ENCODE data around the gene EIF4E.

Gene EIF4E

GRCh38 chr4:98966926-98967325 is 38.0 kb upstream of the EIF4E start:
- H3K27me3 Mint-ChIP-seq (ENCODE audit: low read depth, poor library complexity) = peaks cover 3% of the 10 kb centered on the region
- no peak overlapping the region for H3K27ac Mint-ChIP-seq
- no peak for DNase-seq
- no peaks in the 10 kb centered on the region for H3K9me3 Mint-ChIP-seq
- H3K4me3 Mint-ChIP-seq = no peak overlapping the region
- peaks cover 20% of the 10 kb centered on the region for H3K4me1 Mint-ChIP-seq
- no peaks in the 10 kb centered on the region for H3K36me3 Mint-ChIP-seq (ENCODE audit: low read depth)
- no peak for TF ChIP-seq CTCF (IDR thresholded peaks at IDR 0.05)

DNA sequence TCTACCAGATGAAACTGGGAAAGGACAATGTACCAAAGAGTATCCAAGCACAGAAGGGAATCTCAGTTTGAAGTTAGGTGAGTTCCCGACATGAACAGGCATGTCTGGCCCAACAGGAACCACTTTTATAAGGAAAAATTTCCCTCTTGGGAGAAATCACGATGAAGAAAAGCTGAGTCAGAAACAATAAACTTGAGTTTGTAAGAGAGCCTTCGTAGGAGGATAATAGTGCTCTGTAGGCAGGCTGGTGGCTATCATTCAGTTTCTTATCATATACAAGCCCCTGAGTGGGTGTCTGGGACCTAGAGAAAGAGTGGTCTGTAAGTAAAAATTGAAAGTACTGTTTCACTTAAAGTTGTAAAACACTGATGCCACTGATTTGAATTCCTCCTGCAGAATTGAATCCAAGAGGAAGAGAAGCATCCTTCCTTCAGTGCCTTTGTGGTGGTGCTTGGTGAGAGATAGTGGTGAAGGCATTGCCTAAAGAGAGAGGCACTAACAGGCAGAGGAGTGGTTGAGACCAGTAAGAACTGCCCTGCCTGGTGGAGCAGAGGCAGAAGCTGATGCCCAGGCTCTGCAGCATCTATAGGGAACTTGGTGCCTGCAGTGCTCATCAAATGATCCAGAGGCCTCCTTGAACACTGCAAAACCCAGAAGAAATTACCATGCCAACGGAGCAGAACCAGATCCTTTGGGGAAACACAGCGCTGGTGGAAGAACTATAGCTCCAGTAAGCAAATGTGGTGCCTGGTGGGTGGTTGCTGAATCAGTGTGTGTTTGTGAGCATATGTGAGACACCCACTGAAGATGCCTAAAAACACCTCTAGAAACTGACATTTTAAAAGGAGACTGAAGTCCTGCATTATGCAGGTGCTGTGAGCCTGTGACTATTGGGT is 34.9 kb upstream of the EIF4E start:
- H3K9me3 Mint-ChIP-seq = no peaks in the 10 kb centered on the region
- H3K4me1 Mint-ChIP-seq = peaks cover 9% of the 10 kb centered on the region
- H3K4me3 Mint-ChIP-seq = no peak overlapping the region
- no peak for DNase-seq
- no peaks in the 10 kb centered on the region for H3K36me3 Mint-ChIP-seq (ENCODE audit: low read depth)
- H3K27ac Mint-ChIP-seq = no peak overlapping the region
- TF ChIP-seq CTCF (IDR thresholded peaks at IDR 0.05) = no peak
- peaks cover 3% of the 10 kb centered on the region for H3K27me3 Mint-ChIP-seq (ENCODE audit: low read depth, poor library complexity)

DNA sequence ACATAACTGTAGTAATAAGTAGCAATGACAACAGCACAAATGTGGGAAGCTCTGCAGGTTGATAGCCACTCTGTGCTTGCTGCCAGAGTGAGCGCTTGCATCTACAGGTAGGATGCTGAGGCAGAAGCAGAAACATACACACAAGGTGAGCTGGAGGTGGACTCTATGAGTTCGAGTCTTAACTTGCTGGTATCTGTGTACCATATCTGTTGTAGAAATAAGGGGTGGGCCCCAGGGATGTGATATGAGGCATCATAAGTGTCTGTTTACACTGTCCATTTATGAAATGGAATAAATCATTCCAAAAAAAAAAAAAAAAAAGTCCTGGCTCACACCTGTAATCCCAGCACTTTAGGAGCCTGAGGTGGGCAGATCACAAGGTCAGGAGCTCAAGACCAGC is 32.8 kb upstream of the EIF4E start:
- Mint-ChIP-seq H3K9me3 (peaks cover 4% of the 10 kb centered on the region), H3K27me3 (ENCODE audit: low read depth, poor library complexity) (peaks cover 3% of the 10 kb centered on the region), H3K4me3 (no peak overlapping the region), H3K4me1 (peaks cover 9% of the 10 kb centered on the region), H3K27ac (no peak overlapping the region), H3K36me3 (ENCODE audit: low read depth) (no peaks in the 10 kb centered on the region)
- DNase-seq = no peak
- no peak for TF ChIP-seq CTCF (IDR thresholded peaks at IDR 0.05)

DNA sequence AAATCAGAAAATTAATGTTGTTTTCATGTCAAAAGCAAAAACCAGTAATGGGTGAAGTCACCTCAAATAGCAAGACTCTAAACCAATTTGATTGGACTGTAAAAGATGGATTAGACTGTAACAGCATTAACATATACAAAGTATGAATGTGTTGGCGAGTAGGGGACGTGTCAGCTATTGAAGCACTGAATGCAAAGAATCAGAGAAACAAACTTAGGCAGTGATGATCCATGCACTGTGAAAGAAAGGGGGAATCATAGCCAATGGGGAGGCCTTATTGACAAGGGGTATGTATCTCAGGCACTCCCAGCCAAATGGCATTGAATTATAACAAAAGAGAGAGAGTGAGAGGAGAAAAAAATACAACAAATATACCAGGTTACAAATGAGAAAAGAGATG is 30.5 kb upstream of the EIF4E start:
- no peaks in the 10 kb centered on the region for H3K36me3 Mint-ChIP-seq (ENCODE audit: low read depth)
- TF ChIP-seq CTCF (IDR thresholded peaks at IDR 0.05) = no peak

GRCh38 chr4:98958065-98958464 is 29.1 kb upstream of the EIF4E start:
- Mint-ChIP-seq H3K27ac (no peak overlapping the region), H3K9me3 (peaks cover 7% of the 10 kb centered on the region), H3K36me3 (ENCODE audit: low read depth) (no peaks in the 10 kb centered on the region), H3K4me1 (no peaks in the 10 kb centered on the region), H3K27me3 (ENCODE audit: low read depth, poor library complexity) (no peaks in the 10 kb centered on the region), H3K4me3 (no peak overlapping the region)
- no peak for TF ChIP-seq CTCF (IDR thresholded peaks at IDR 0.05)
- DNase-seq = no peak

More for the DNA sequence above, 30.5 kb upstream of the EIF4E start:
- no peak for DNase-seq
- H3K27ac Mint-ChIP-seq = no peak overlapping the region
- H3K27me3 Mint-ChIP-seq (ENCODE audit: low read depth, poor library complexity) = no peaks in the 10 kb centered on the region
- peaks cover 7% of the 10 kb centered on the region for H3K9me3 Mint-ChIP-seq
- no peak overlapping the region for H3K4me3 Mint-ChIP-seq
- peaks cover 9% of the 10 kb centered on the region for H3K4me1 Mint-ChIP-seq

GRCh38 chr4:98955229-98955628 is 26.3 kb upstream of the EIF4E start:
- H3K36me3 Mint-ChIP-seq (ENCODE audit: low read depth) = no peaks in the 10 kb centered on the region
- peaks cover 3% of the 10 kb centered on the region for H3K27me3 Mint-ChIP-seq (ENCODE audit: low read depth, poor library complexity)
- H3K4me1 Mint-ChIP-seq = no peaks in the 10 kb centered on the region
- DNase-seq = no peak
- H3K4me3 Mint-ChIP-seq = no peak overlapping the region
- peaks cover 7% of the 10 kb centered on the region for H3K9me3 Mint-ChIP-seq
- TF ChIP-seq CTCF (IDR thresholded peaks at IDR 0.05) = no peak
- no peak overlapping the region for H3K27ac Mint-ChIP-seq
